Umbilical cord (tissue), 2 donors: ENCODE results near the gene PIEZO2. TPM values are rescaled to one million over a fixed set of nuclear protein-coding genes. Genes with fewer than 3 reads are reported as not detected.
"Not testable (repeated sequence)": the region's sequence is repeated elsewhere in the genome, so short reads cannot be mapped to it uniquely, and the experiment has no call there.

Source experiments
- DNase-seq: peaks from one replicate; pipeline ENCODE4 v3.0.0-alpha.2; 2015; ENCODE audit warnings: low spot score
- total RNA-seq: library from RNA; depleted of rRNA; stranded (reverse); fragments of >200 nt; gene quantifications from one replicate; pipeline ENCODE4 v1.2.3, GENCODE V29; 2014; ENCODE audit warnings: low replicate concordance; ENCODE audit not compliant: insufficient read depth

Gene PIEZO2
- total RNA-seq, 1 donor from 2014 or later, result 37.3 TPM

- DNase-seq, result peak; percentile 11
Measured at GRCh38 chr18:10688766-10689165, 460.6 kb downstream of the PIEZO2 start.

- DNase-seq, result no peak
Measured at GRCh38 chr18:10687161-10687925, 462.0 kb downstream of the PIEZO2 start.

- no peak for DNase-seq
Measured at GRCh38 chr18:10686308-10686707, 463.1 kb downstream of the PIEZO2 start.

GRCh38 chr18:10685484-10685883 is 463.9 kb downstream of the PIEZO2 start:
- DNase-seq, result no peak

GRCh38 chr18:10682368-10682714 is 467.0 kb downstream of the PIEZO2 start:
- no peak for DNase-seq

GRCh38 chr18:10681581-10682367 is 467.6 kb downstream of the PIEZO2 start:
- no peak for DNase-seq

GRCh38 chr18:10680271-10680596 is 469.1 kb downstream of the PIEZO2 start:
- DNase-seq, result no peak

GRCh38 chr18:10679557-10680270 is 469.7 kb downstream of the PIEZO2 start:
- DNase-seq, result no peak

GRCh38 chr18:10671441-10671840 is 477.9 kb downstream of the PIEZO2 start:
- DNase-seq, result no peak

- no peak for DNase-seq
Measured at GRCh38 chr18:10670856-10671255, 478.5 kb downstream of the PIEZO2 start.

- no peak for DNase-seq
Measured at GRCh38 chr18:10669441-10670100, 479.8 kb downstream of the PIEZO2 start.

- no peak for DNase-seq
Measured at GRCh38 chr18:10663750-10664149, 485.6 kb downstream of the PIEZO2 start.

GRCh38 chr18:10661317-10661716 is 488.1 kb downstream of the PIEZO2 start:
- DNase-seq, result peak; percentile 43

GRCh38 chr18:10660179-10660884 is 489.0 kb downstream of the PIEZO2 start:
- peak; percentile 64 for DNase-seq

- DNase-seq, result no peak
Measured at GRCh38 chr18:10659594-10659993, 489.8 kb downstream of the PIEZO2 start.

- DNase-seq, result no peak
Measured at GRCh38 chr18:10659000-10659399, 490.4 kb downstream of the PIEZO2 start.

- not testable (repeated sequence) for DNase-seq
Measured at GRCh38 chr18:10644003-10644402, 505.4 kb downstream of the PIEZO2 start.

GRCh38 chr18:10642915-10643524 is 506.3 kb downstream of the PIEZO2 start:
- not testable (repeated sequence) for DNase-seq

- not testable (repeated sequence) for DNase-seq
Measured at GRCh38 chr18:10638539-10638885, 510.9 kb downstream of the PIEZO2 start.

GRCh38 chr18:10637858-10638538 is 511.4 kb downstream of the PIEZO2 start:
- not testable (repeated sequence) for DNase-seq
